GM12878 (cell line): ENCODE measurements around the gene AK5. TPM values are rescaled to one million over a fixed set of nuclear protein-coding genes. Genes with fewer than 3 reads are reported as not detected.

Source experiments
- ATAC-seq: fragments of 200-7000 bp; cut with Tn5 transposase; 3 replicates; pipeline ENCODE4 v1.9.1; 2020; ENCODE audit warnings: mild to moderate bottlenecking, moderate library complexity
- BruUV-seq: library from RNA; stranded (reverse); fragments of 400-500 nt; replicated peaks from 2 replicates; lab custom pipeline; 2021; lab: Mats Ljungman, UMichigan
- CTCF ChIA-PET: fragments of 300-600 bp; sonication (Branson Sonifier 250); formaldehyde crosslinking; extraction: SDS; loops from one replicate; lab custom pipeline; 2021; ENCODE audit warnings: inconsistent platforms; lab: Yijun Ruan, JAX
- POLR2A ChIA-PET: fragments of 350-600 bp; formaldehyde crosslinking; extraction: SDS; loops from one replicate; lab custom pipeline; 2021; ENCODE audit warnings: inconsistent platforms; lab: Charles Lee
- RAD21 ChIA-PET: fragments of 300-600 bp; sonication (Branson Sonifier 250); formaldehyde crosslinking; loops from one replicate; lab custom pipeline; 2023; ENCODE audit warnings: antibody characterized with exemption; ENCODE audit not compliant: unreplicated experiment; lab: Charles Lee
- SMC1A ChIA-PET: fragments of 300-600 bp; sonication (Branson Sonifier 250); formaldehyde crosslinking; loops from one replicate; lab custom pipeline; 2023; ENCODE audit not compliant: unreplicated experiment, uncharacterized antibody; lab: Charles Lee
- DNase-seq: peaks from one replicate; pipeline ENCODE4 v3.0.0-alpha.2; 2011; ENCODE audit warnings: low read depth, low spot score
- FAIRE-seq: peaks from 3 replicates; lab custom pipeline; 2011; peaks lifted over from hg19 to GRCh38; lab: Jason Lieb, UNC
- H2AFZ ChIP-seq: 2 replicates; pipeline ENCODE4 v1.6.0; 2011; ENCODE audit warnings: low read depth, low read length, control low read depth; ENCODE audit not compliant: control insufficient read depth
- H3K27ac ChIP-seq: 2 replicates; pipeline ENCODE4 v1.5.1; 2011; ENCODE audit warnings: control low read depth; ENCODE audit not compliant: control insufficient read depth, insufficient read depth
- H3K27me3 ChIP-seq, 2 experiments: replicated peaks in 1 of 2; 2 replicates each; pipeline versions ENCODE4 v1.6.0 to v1.6.1; 2011; ENCODE audit warnings: low read length in 1 of 2; ENCODE audit not compliant: control insufficient read depth in 2 of 2, insufficient read depth in 2 of 2
- H3K36me3 ChIP-seq, 2 experiments: 2 replicates each; pipeline ENCODE4 v1.5.1; 2011; ENCODE audit warnings: low read length in 1 of 2; ENCODE audit not compliant: control insufficient read depth in 2 of 2, insufficient read depth in 2 of 2
- H3K4me1 ChIP-seq: 2 replicates; pipeline ENCODE4 v1.6.1; 2011; ENCODE audit warnings: mild to moderate bottlenecking, low read length, moderate library complexity, mixed read lengths; ENCODE audit not compliant: control insufficient read depth, insufficient read depth
- H3K4me2 ChIP-seq: 2 replicates; pipeline ENCODE4 v1.6.0; 2011; ENCODE audit warnings: control low read depth; ENCODE audit not compliant: control insufficient read depth, insufficient read depth
- H3K4me3 ChIP-seq: fragments of 200-600 bp; sonication (generic); 2 replicates; pipeline ENCODE4 v1.5.1; 2016
- H3K79me2 ChIP-seq: 2 replicates; pipeline ENCODE4 v1.6.0; 2011; ENCODE audit warnings: low read length; ENCODE audit not compliant: control insufficient read depth, insufficient read depth
- H3K9ac ChIP-seq: 2 replicates; pipeline ENCODE4 v1.8.0; 2011; ENCODE audit warnings: low read length, control low read depth, mixed read lengths; ENCODE audit not compliant: control insufficient read depth, insufficient read depth
- H3K9me3 ChIP-seq: replicated peaks from 3 replicates; pipeline ENCODE4 v1.5.1; 2011; ENCODE audit warnings: mild to moderate bottlenecking, low read length; ENCODE audit not compliant: control insufficient read depth, insufficient read depth
- H4K20me1 ChIP-seq: 2 replicates; pipeline ENCODE4 v1.6.0; 2011; ENCODE audit not compliant: control insufficient read depth, insufficient read depth
- HDAC2 ChIP-seq: fragments of 200-600 bp; sonication (generic); IDR thresholded peaks from 2 replicates; pipeline ENCODE4 v1.6.1; 2017
- RAD21 ChIP-seq: IDR thresholded peaks from 2 replicates; pipeline ENCODE4 v1.6.1; 2011; ENCODE audit warnings: mild to moderate bottlenecking, low read depth, low read length, moderate library complexity; ENCODE audit not compliant: insufficient read depth
- SUPT20H ChIP-seq: IDR thresholded peaks from 2 replicates; pipeline ENCODE4 v1.6.1; 2011; ENCODE audit warnings: low read depth, mild to moderate bottlenecking, low read length, moderate library complexity, borderline replicate concordance; ENCODE audit not compliant: control insufficient read depth
- ZNF24 ChIP-seq: fragments of 450-650 bp; IDR thresholded peaks from 2 replicates; pipeline ENCODE4 v1.6.1; 2017; ENCODE audit warnings: antibody characterized with exemption, mild to moderate bottlenecking
- WGBS: methylation state at CpG from one replicate; pipeline ENCODE4 v1.1.6; 2016; ENCODE audit warnings: low lambda C conversion rate; ENCODE audit not compliant: insufficient replicate concordance, insufficient coverage; ENCODE audit errors: missing lambda C conversion rate; 5-methylcytosine and 5-hydroxymethylcytosine counted together
- in situ Hi-C: fragments of 300-500 bp; cut with MboI; formaldehyde crosslinking; loops from 9 replicates; pipeline ENCODE4 v1.14.3; 2018; ENCODE audit warnings: mixed read lengths
- intact Hi-C: fragments of 100-400 bp; cut with micrococcal nuclease; formaldehyde crosslinking; loops from one replicate; pipeline ENCODE4 v1.14.2; 2022; ENCODE audit not compliant: unreplicated experiment
- polyA plus RNA-seq, 11 experiments: library from polyadenylated mRNA; depleted of rRNA in 4 of 11; unstranded in 6 of 11; stranded (reverse) in 5 of 11; fragments of >200 nt; fragmentation: Nextera tagmentation in 4 of 11; fragmentation: Illumina TruSeq in 1 of 11; extraction: Ambion mirVana in 4 of 11; extraction: Trizol in 1 of 11; gene quantifications; 1 replicate in 1 of 11; 2 replicates in 10 of 11; pipeline versions ENCODE4 v1.2.1 to v1.2.3, GENCODE V29; 2011 to 2016; ENCODE audit warnings: inconsistent platforms in 2 of 11, missing spikeins in 2 of 11, low read depth in 1 of 11
- total RNA-seq, 4 experiments: library from RNA; depleted of rRNA in 3 of 4; stranded (reverse); fragments of >200 nt in 3 of 4; fragmentation: Illumina TruSeq in 1 of 4; extraction: Trizol in 1 of 4; gene quantifications; 2 replicates each; pipeline versions ENCODE4 v1.2.1 to v1.2.3, GENCODE V29; 2013 to 2021

Gene AK5
- total and polyA plus RNA-seq, 10 of the 15 experiments (the other 5 are each of a cell fraction or from before 2014, with no cell fraction given): 0.08 to 0.33 TPM; not detected in 8

DNA sequence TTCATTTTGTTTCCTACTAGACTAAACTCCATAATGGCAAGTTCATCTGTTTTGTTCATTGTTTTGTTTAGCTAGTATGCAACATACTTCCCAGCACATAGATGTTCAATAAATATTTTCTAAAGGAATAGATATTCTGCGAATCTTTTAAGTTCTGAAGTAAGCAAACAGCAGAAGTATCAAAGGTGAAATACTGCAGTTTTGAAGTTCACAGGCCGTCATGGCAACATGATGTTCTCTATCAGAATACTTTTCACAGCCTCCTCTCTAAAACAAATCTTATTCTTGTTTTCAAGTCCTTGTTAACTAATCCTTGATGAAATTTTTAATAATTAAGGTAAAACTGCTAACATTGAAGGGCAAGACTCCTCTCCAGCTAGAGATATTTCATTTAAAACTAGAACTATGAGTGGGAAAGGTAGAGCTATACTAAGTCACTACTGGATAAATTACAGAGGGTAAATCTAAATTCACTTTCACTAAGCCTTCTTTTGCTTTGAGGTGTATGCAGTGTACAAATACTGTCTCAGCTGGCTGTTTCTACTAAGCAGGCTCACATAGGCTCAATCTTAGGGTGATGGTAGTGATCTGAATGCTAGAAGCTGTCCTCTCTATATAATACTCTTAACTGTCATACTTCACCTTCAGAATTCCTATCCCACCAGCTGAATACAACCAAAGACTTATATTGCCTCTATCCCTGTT, 303.9 kb downstream of the AK5 start:
- Histone ChIP-seq H3K9ac (no peak overlapping the region), H3K4me2 (no peak overlapping the region), H3K4me3 (no peak overlapping the region), H3K36me3 (peaks cover 0 to 4% of the 10 kb centered on the region in 2 experiments; a peak in 1 of 4 replicates), H3K27ac (no peak overlapping the region), H3K79me2 (no peaks in the 10 kb centered on the region), H3K9me3 (no peaks in the 10 kb centered on the region), H2AFZ (no peak overlapping the region), H3K4me1 (peaks cover 6% of the 10 kb centered on the region; the same call in 1 of the 2 replicates), H3K27me3 (no peaks in the 10 kb centered on the region), H4K20me1 (no peaks in the 10 kb centered on the region)
- FAIRE-seq (no peak), ATAC-seq (peak; percentile 40), DNase-seq (no peak)
- intact Hi-C loops (loop anchor here (5.0 kb wide), 1 partner anchor 97 kb away; the partner anchor contains the start of gene ZZZ3), in situ Hi-C loops (no loop called here)
- ChIA-PET CTCF (interaction anchor here (1.1 to 1.3 kb wide), 3 partner anchors 20 to 52 kb away, joined by 3 read pairs; no protein-coding TSS in a partner anchor), SMC1A (interaction anchor here (0.8 to 2.3 kb wide), 3 partner anchors 15 to 286 kb away, joined by 3 to 6 read pairs (median 3); no protein-coding TSS in a partner anchor), RAD21 (interaction anchor here (1.2 kb wide), 1 partner anchor 9 kb away, joined by 3 read pairs; no protein-coding TSS in a partner anchor), POLR2A (interaction anchor here (0.6 kb wide), 1 partner anchor 85 kb away, joined by 4 read pairs; no protein-coding TSS in a partner anchor)
- TF ChIP-seq RAD21: no peak
- WGBS: 96% methylated on average over 2 of the region's 2 CpGs
- BruUV-seq: no TSS peak

- Histone ChIP-seq H3K4me3 (no peak overlapping the region), H3K27ac (no peak overlapping the region), H3K36me3 (peaks cover 0 to 3% of the 10 kb centered on the region in 2 experiments; a peak in 1 of 4 replicates), H3K79me2 (no peaks in the 10 kb centered on the region), H4K20me1 (no peaks in the 10 kb centered on the region), H3K4me2 (no peak overlapping the region), H3K27me3 (no peaks in the 10 kb centered on the region), H3K9ac (no peak overlapping the region), H3K4me1 (no peaks in the 10 kb centered on the region), H3K9me3 (no peaks in the 10 kb centered on the region), H2AFZ (no peak overlapping the region)
- BruUV-seq: no TSS peak
- DNase-seq (no peak), ATAC-seq (no peak), FAIRE-seq (no peak)
- ChIA-PET RAD21 (no interaction called here), SMC1A (interaction anchor here (0.6 to 1.5 kb wide), 3 partner anchors 10 to 37 kb away, joined by 3 to 4 read pairs (median 3); no protein-coding TSS in a partner anchor), CTCF (interaction anchor here (0.6 to 1.2 kb wide), 4 partner anchors 10 to 1505 kb away, joined by 3 to 4 read pairs (median 3); no protein-coding TSS in a partner anchor), POLR2A (interaction anchor here (1.3 kb wide), 1 partner anchor 10 kb away, joined by 3 read pairs; no protein-coding TSS in a partner anchor)
- 95% methylated on average over 5 of the region's 5 CpGs for WGBS
- TF ChIP-seq ZNF24: no peak
- TF ChIP-seq SUPT20H: no peak
- TF ChIP-seq HDAC2: no peak
- intact Hi-C loops: loop anchor here (5.0 kb wide), 1 partner anchor 93 kb away; the partner anchor contains the start of gene ZZZ3
- in situ Hi-C loops: no loop called here
Observed at GRCh38 chr1:77589231-77589630, 307.4 kb downstream of the AK5 start.
